HepG2 (cell line): ENCODE measurements around the gene MFSD11. TPM values are rescaled to one million over a fixed set of nuclear protein-coding genes. Genes with fewer than 3 reads are reported as not detected.
A peak's percentile ranks its signal among the peaks of the same experiment; 100 is the strongest.

Experiments used
- ATAC-seq: fragments of 200-7000 bp; cut with Tn5 transposase; 3 replicates; pipeline ENCODE4 v1.9.1; 2020; ENCODE audit warnings: mild to moderate bottlenecking, moderate library complexity
- BruUV-seq: library from RNA; stranded (reverse); fragments of 400-500 nt; replicated peaks from 2 replicates; lab custom pipeline; 2021; lab: Mats Ljungman, UMichigan
- CTCF ChIA-PET: fragments of 300-600 bp; formaldehyde crosslinking; extraction: SDS; loops from one replicate; lab custom pipeline; 2021; ENCODE audit warnings: low total read pairs, inconsistent platforms, low intra/inter-chr PET ratio; lab: Yijun Ruan, JAX
- POLR2A ChIA-PET: fragments of 350-600 bp; sonication (Branson Sonifier 250); formaldehyde crosslinking; loops from one replicate; lab custom pipeline; 2020; ENCODE audit warnings: antibody characterized with exemption, inconsistent platforms; lab: Yijun Ruan, JAX
- DNase-seq: peaks from one replicate; pipeline ENCODE4 v3.0.0-alpha.2; 2015; ENCODE audit warnings: low spot score
- FAIRE-seq: peaks from 3 replicates; lab custom pipeline; 2011; peaks lifted over from hg19 to GRCh38; lab: Jason Lieb, UNC
- H2AFZ ChIP-seq: one replicate; pipeline ENCODE4 v1.6.1; 2011; ENCODE audit warnings: low read length, inconsistent platforms
- H3K27ac ChIP-seq: fragments of 300-600 bp; 3 replicates; pipeline ENCODE4 v1.8.0; 2011; ENCODE audit warnings: mixed run types, mild to moderate bottlenecking, mixed read lengths, low read length, inconsistent platforms; ENCODE audit not compliant: insufficient read depth; ENCODE audit errors: extremely low read length
- H3K27me3 ChIP-seq, 2 experiments: fragments of 200-600 bp in 1 of 2; 2 replicates in 1 of 2; 3 replicates in 1 of 2; pipeline versions ENCODE4 v1.6.0 to v1.8.0; 2011; ENCODE audit warnings: low read length in 2 of 2, mild to moderate bottlenecking in 2 of 2, moderate library complexity in 2 of 2, inconsistent platforms in 1 of 2; ENCODE audit not compliant: insufficient read depth in 2 of 2, control insufficient read depth in 1 of 2
- H3K36me3 ChIP-seq, 2 experiments: fragments of 200-600 bp in 1 of 2; replicated peaks in 1 of 2; 2 replicates in 1 of 2; 3 replicates in 1 of 2; pipeline versions ENCODE4 v1.5.1 to v1.8.0; 2011; ENCODE audit warnings: low read length in 2 of 2, inconsistent platforms in 1 of 2; ENCODE audit not compliant: insufficient read depth in 2 of 2, control insufficient read depth in 1 of 2
- H3K4me1 ChIP-seq: 2 replicates; pipeline ENCODE4 v1.5.1; 2012; ENCODE audit warnings: low read length, inconsistent platforms; ENCODE audit not compliant: insufficient read depth
- H3K4me2 ChIP-seq: 2 replicates; pipeline ENCODE4 v1.6.0; 2011; ENCODE audit warnings: low read depth, low read length, inconsistent platforms
- H3K4me3 ChIP-seq, 3 experiments: fragments of 200-600 bp in 1 of 3; sonication (generic), shearing (Covaris generic) in 1 of 3; replicated peaks in 1 of 3; 2 replicates each; pipeline ENCODE4 v1.5.1; 2011 to 2016; ENCODE audit warnings: low read length in 3 of 3, inconsistent platforms in 2 of 3, low read depth in 2 of 3, mild to moderate bottlenecking in 2 of 3, control low read depth in 1 of 3, mixed read lengths in 1 of 3; ENCODE audit not compliant: insufficient read depth in 1 of 3
- H3K79me2 ChIP-seq: one replicate; pipeline ENCODE4 v1.6.1; 2011; ENCODE audit warnings: low read length, inconsistent platforms; ENCODE audit not compliant: insufficient read depth
- H3K9ac ChIP-seq: 2 replicates; pipeline ENCODE4 v1.6.0; 2011; ENCODE audit warnings: mild to moderate bottlenecking, low read depth, low read length, inconsistent platforms; ENCODE audit not compliant: insufficient read depth
- H3K9me3 ChIP-seq: 2 replicates; pipeline ENCODE4 v1.5.1; 2012; ENCODE audit warnings: mild to moderate bottlenecking, low read length
- H4K20me1 ChIP-seq: 2 replicates; pipeline ENCODE4 v1.6.0; 2011; ENCODE audit warnings: inconsistent platforms, mild to moderate bottlenecking, low read length, moderate library complexity; ENCODE audit not compliant: insufficient read depth
- ATF1 ChIP-seq: IDR thresholded peaks from 2 replicates; pipeline ENCODE4 v1.6.1; 2016; ENCODE audit warnings: mild to moderate bottlenecking, control low read depth
- BATF2 ChIP-seq: sonication (generic); formaldehyde crosslinking; IDR thresholded peaks from 2 replicates; pipeline ENCODE4 v1.8.0; 2022; ENCODE audit warnings: mild to moderate bottlenecking, missing genetic modification reagents, moderate library complexity
- BRD4 ChIP-seq: sonication (generic); formaldehyde crosslinking; IDR thresholded peaks from 2 replicates; pipeline ENCODE4 v1.4.0; 2020; ENCODE audit warnings: missing genetic modification reagents
- BRF2 ChIP-seq: sonication (generic); formaldehyde crosslinking; IDR thresholded peaks from 2 replicates; pipeline ENCODE4 v1.8.1; 2022; ENCODE audit warnings: mild to moderate bottlenecking, missing genetic modification reagents
- GATAD2A ChIP-seq: IDR thresholded peaks from 2 replicates; pipeline ENCODE4 v1.6.1; 2016
- HIC2 ChIP-seq: sonication (generic); formaldehyde crosslinking; IDR thresholded peaks from 2 replicates; pipeline ENCODE4 v1.9.0; 2022; ENCODE audit warnings: low read depth, missing genetic modification reagents
- IRF9 ChIP-seq: sonication (generic); formaldehyde crosslinking; IDR thresholded peaks from 2 replicates; pipeline ENCODE4 v1.8.0; 2022; ENCODE audit warnings: missing genetic modification reagents, mild to moderate bottlenecking, borderline replicate concordance
- JUNB ChIP-seq: sonication (generic); formaldehyde crosslinking; IDR thresholded peaks from 2 replicates; pipeline ENCODE4 v1.8.0; 2022; ENCODE audit warnings: missing genetic modification reagents, mild to moderate bottlenecking, borderline replicate concordance
- MATR3 ChIP-seq: sonication (generic); formaldehyde crosslinking; IDR thresholded peaks from 2 replicates; pipeline ENCODE4 v1.4.0; 2020; ENCODE audit warnings: missing genetic modification reagents
- PHF21A ChIP-seq: sonication (generic); formaldehyde crosslinking; IDR thresholded peaks from 2 replicates; pipeline ENCODE4 v1.5.0; 2020; ENCODE audit warnings: mild to moderate bottlenecking, missing genetic modification reagents
- TBL1XR1 ChIP-seq: fragments of 150-350 bp; IDR thresholded peaks from 2 replicates; pipeline ENCODE4 v1.6.1; 2014; ENCODE audit warnings: borderline replicate concordance, low read length; ENCODE audit not compliant: partially characterized antibody
- TCF7L2 ChIP-seq: IDR thresholded peaks from 2 replicates; pipeline ENCODE4 v1.6.1; 2011; ENCODE audit warnings: mild to moderate bottlenecking, low read depth, low read length, moderate library complexity
- THYN1 ChIP-seq: sonication (generic); formaldehyde crosslinking; IDR thresholded peaks from 2 replicates; pipeline ENCODE4 v1.8.1; 2023; ENCODE audit warnings: low read depth, mild to moderate bottlenecking, moderate library complexity, missing genetic modification reagents, borderline replicate concordance
- ZNF550 ChIP-seq: sonication (generic); formaldehyde crosslinking; IDR thresholded peaks from 2 replicates; pipeline ENCODE4 v1.4.0; 2020; ENCODE audit warnings: mild to moderate bottlenecking, missing genetic modification reagents, borderline replicate concordance
- ZNF770 ChIP-seq: sonication (generic); formaldehyde crosslinking; IDR thresholded peaks from 2 replicates; pipeline ENCODE4 v1.5.0; 2020; ENCODE audit warnings: mild to moderate bottlenecking, missing genetic modification reagents
- ZNF879 ChIP-seq: sonication (generic); formaldehyde crosslinking; IDR thresholded peaks from 2 replicates; pipeline ENCODE4 v1.8.1; 2023; ENCODE audit warnings: missing genetic modification reagents
- WGBS: methylation state at CpG from one replicate; pipeline ENCODE4 v1.1.6; 2017; ENCODE audit warnings: low lambda C conversion rate; 5-methylcytosine and 5-hydroxymethylcytosine counted together
- in situ Hi-C: cut with HindIII; loops from 2 replicates; pipeline ENCODE4 v1.10.0; 2017; ENCODE audit warnings: low pct_unique_long_range_greater_than_20kb; ENCODE audit not compliant: extremely low pct_ligation_motif_present
- intact Hi-C: fragments of 100-400 bp; cut with micrococcal nuclease; formaldehyde crosslinking; loops from one replicate; pipeline ENCODE4 v1.10.0; 2022; ENCODE audit not compliant: unreplicated experiment
- polyA plus RNA-seq, 8 experiments: library from polyadenylated mRNA; depleted of rRNA in 3 of 8; stranded (reverse) in 7 of 8; unstranded in 1 of 8; fragments of >200 nt; fragmentation: Illumina TruSeq in 4 of 8; extraction: Trizol in 4 of 8; gene quantifications; 2 replicates each; pipeline versions ENCODE4 v1.2.1 to v1.2.3, GENCODE V29; 2011 to 2016; ENCODE audit warnings: low read depth in 4 of 8, missing spikeins in 1 of 8, mixed read lengths in 1 of 8; ENCODE audit not compliant: insufficient read depth in 1 of 8
- total RNA-seq, 5 experiments: library from RNA; depleted of rRNA; stranded (reverse); fragments of >200 nt; fragmentation: Illumina TruSeq; extraction: Trizol; gene quantifications; 2 replicates each; pipeline ENCODE4 v1.2.3, GENCODE V29; 2016; ENCODE audit warnings: low read depth in 1 of 5

The MFSD11 gene
- total and polyA plus RNA-seq, 2 of the 13 experiments (the other 11 are each of a cell fraction or from before 2014, with no cell fraction given): 26.1 to 36.3 TPM

- intact Hi-C loops: loop anchor here (10.0 kb wide), 1 partner anchor 146 kb away; no protein-coding TSS in a partner anchor
- WGBS: 6% methylated on average over 32 of the region's 33 CpGs
- POLR2A ChIA-PET: interaction anchor here (0.6 to 3.5 kb wide), 9 partner anchors 10 to 301 kb away, joined by 3 to 25 read pairs (median 4); partner anchors contain the start of genes JMJD6, MFSD11, MXRA7 and SRSF2
- Histone ChIP-seq H3K9ac (peak overlapping the region; percentile 64), H3K27me3 (no peaks in the 10 kb centered on the region), H2AFZ (no peak overlapping the region), H3K27ac (peak overlapping the region; percentile 71), H3K9me3 (no peaks in the 10 kb centered on the region), H4K20me1 (peaks cover 3% of the 10 kb centered on the region; the same call in 1 of the 2 replicates), H3K4me2 (peak overlapping the region; percentile 94), H3K4me3 (peak overlapping the region; percentile 56 to 75 (median 62)), H3K4me1 (peaks cover 74% of the 10 kb centered on the region), H3K36me3 (no peaks in the 10 kb centered on the region), H3K79me2 (peaks cover 23% of the 10 kb centered on the region)
- CTCF ChIA-PET: no interaction called here
- peak; percentile 86 for DNase-seq
- FAIRE-seq: peak; percentile 51
- in situ Hi-C loops: no loop called here
- BruUV-seq: no TSS peak
- ATAC-seq: peak; percentile 74
- TF ChIP-seq THYN1 (CRISPR knock-in tag) (no peak), HIC2 (CRISPR knock-in tag) (peak; percentile 68; the same call in 1 of the 2 replicates), JUNB (CRISPR knock-in tag) (no peak), PHF21A (peak; percentile 87), TBL1XR1 (peak; percentile 38), GATAD2A (CRISPR knock-in tag) (peak; percentile 76; the same call in 1 of the 2 replicates), IRF9 (no peak), ZNF879 (peak; percentile 96; the same call in 1 of the 2 replicates), BATF2 (no peak), BRD4 (CRISPR knock-in tag) (no peak; the same call in 1 of the 2 replicates), MATR3 (no peak), ZNF770 (peak; percentile 78), ATF1 (no peak), TCF7L2 (no peak), BRF2 (CRISPR knock-in tag) (no peak), ZNF550 (CRISPR knock-in tag) (peak; percentile 87; the same call in 1 of the 2 replicates)
Observed at GRCh38 chr17:76700617-76701470, 37.1 kb upstream of the MFSD11 start.
